Measurements from ENCODE around the gene GIT1. TPM values are rescaled to one million over a fixed set of nuclear protein-coding genes. Genes with fewer than 3 reads are reported as not detected.

Gene GIT1
- total and polyA plus RNA-seq, 2 of the 13 experiments (the other 11 are each of a cell fraction or from before 2014, with no cell fraction given) = 14.2 to 30.8 TPM

DNA sequence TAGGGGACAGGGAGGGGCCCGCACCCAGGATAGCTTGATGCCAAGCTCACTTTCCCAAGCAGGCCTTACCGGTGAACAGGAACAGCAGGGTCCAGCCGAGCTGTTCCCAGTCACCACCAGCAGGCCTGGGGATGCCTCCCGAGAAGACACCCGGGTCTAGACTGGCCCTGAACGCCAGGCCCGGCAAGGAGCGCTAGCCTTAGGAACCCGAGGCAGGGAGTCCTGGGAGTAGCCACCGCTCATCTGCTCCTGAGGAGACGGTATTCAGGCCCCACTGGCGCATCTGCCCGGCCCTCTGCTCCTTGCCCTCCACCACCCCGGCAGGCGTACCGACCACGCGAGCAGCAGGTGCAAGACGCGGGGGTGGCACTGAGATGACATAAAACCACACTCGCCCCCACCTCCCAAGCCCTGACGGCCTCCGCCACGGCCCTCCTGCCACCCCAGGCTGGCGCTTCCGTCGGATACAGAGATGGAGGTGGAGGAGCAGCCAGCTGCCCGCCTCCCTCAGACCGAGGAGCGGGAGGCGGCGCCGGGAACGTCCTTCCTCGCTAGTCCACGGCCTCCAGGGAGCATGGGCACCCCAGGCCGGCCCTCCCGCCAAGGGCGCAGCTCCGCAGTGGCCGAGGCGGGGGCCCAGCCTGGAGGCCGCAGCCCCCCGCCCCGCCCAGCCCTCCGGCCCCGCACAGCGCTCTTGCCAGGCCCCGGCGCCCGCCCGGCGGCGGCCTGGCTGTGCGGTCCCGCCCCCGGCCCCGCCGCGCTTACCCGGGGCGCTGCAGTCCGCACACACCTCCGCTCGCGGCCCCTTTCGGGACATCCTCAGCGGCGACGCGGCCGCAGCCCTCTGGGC, 661 bp downstream of the GIT1 start (continued):
- TF ChIP-seq, protein P1, sequence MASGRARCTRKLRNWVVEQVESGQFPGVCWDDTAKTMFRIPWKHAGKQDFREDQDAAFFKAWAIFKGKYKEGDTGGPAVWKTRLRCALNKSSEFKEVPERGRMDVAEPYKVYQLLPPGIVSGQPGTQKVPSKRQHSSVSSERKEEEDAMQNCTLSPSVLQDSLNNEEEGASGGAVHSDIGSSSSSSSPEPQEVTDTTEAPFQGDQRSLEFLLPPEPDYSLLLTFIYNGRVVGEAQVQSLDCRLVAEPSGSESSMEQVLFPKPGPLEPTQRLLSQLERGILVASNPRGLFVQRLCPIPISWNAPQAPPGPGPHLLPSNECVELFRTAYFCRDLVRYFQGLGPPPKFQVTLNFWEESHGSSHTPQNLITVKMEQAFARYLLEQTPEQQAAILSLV (CRISPR knock-in tag; IDR thresholded peaks at IDR 0.05; ENCODE audit: borderline replicate concordance) = 0 out of 2 replicates have a peak, but pooled peaks have one; percentile 24
- no peak for TF ChIP-seq ZNF251 (CRISPR knock-in tag; IDR thresholded peaks at IDR 0.05)
- peak; percentile 59; the same call in 1 of the 2 replicates for TF ChIP-seq ZNF563 (CRISPR knock-in tag; IDR thresholded peaks at IDR 0.05)
- TF ChIP-seq ZNF296 (CRISPR knock-in tag; conservative IDR thresholded peaks at IDR 0.05) = 0 out of 2 replicates have a peak, but pooled peaks have one; percentile 25
- TF ChIP-seq KLF12 (CRISPR knock-in tag; IDR thresholded peaks at IDR 0.05; ENCODE audit: borderline replicate concordance) = no peak
- no peak for TF ChIP-seq ADNP (CRISPR knock-in tag; IDR thresholded peaks at IDR 0.05)
- 0 out of 2 replicates have a peak, but pooled peaks have one; percentile 26 for TF ChIP-seq MEIS2 (CRISPR knock-in tag; IDR thresholded peaks at IDR 0.05)
- no peak for TF ChIP-seq GFI1 (CRISPR knock-in tag; IDR thresholded peaks at IDR 0.05; ENCODE audit: borderline replicate concordance)
- no peak for TF ChIP-seq MAZ (IDR thresholded peaks at IDR 0.05; ENCODE audit: borderline replicate concordance, low read depth, low read length)
- no peak for TF ChIP-seq MAZ (CRISPR knock-in tag; IDR thresholded peaks at IDR 0.05; ENCODE audit: low read depth)
- TF ChIP-seq DMAP1 (CRISPR knock-in tag; IDR thresholded peaks at IDR 0.05) = 0 out of 2 replicates have a peak, but pooled peaks have one; percentile 35
- no peak for TF ChIP-seq KMT2B (CRISPR knock-in tag; IDR thresholded peaks at IDR 0.05)
- peak; percentile 48 for TF ChIP-seq SAP130 (CRISPR knock-in tag; IDR thresholded peaks at IDR 0.05; ENCODE audit: low read depth)
- TF ChIP-seq HNRNPLL (IDR thresholded peaks at IDR 0.05; ENCODE audit: low read depth, low read length, poor library complexity, severe bottlenecking) = peak; percentile 32
- TF ChIP-seq POLR2G (IDR thresholded peaks at IDR 0.05; ENCODE audit: low read depth, low read length) = no peak
- TF ChIP-seq HIVEP1 (CRISPR knock-in tag; IDR thresholded peaks at IDR 0.05) = 0 out of 2 replicates have a peak, but pooled peaks have one; percentile 50
- TF ChIP-seq, protein P2, sequence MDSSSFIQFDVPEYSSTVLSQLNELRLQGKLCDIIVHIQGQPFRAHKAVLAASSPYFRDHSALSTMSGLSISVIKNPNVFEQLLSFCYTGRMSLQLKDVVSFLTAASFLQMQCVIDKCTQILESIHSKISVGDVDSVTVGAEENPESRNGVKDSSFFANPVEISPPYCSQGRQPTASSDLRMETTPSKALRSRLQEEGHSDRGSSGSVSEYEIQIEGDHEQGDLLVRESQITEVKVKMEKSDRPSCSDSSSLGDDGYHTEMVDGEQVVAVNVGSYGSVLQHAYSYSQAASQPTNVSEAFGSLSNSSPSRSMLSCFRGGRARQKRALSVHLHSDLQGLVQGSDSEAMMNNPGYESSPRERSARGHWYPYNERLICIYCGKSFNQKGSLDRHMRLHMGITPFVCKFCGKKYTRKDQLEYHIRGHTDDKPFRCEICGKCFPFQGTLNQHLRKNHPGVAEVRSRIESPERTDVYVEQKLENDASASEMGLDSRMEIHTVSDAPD (CRISPR knock-in tag; IDR thresholded peaks at IDR 0.05) = no peak
- no peak for TF ChIP-seq CHD4 (IDR thresholded peaks at IDR 0.05; ENCODE audit: borderline replicate concordance, low read length)
- no peak for TF ChIP-seq ZNF709 (CRISPR knock-in tag; IDR thresholded peaks at IDR 0.05)
- TF ChIP-seq, protein P3, sequence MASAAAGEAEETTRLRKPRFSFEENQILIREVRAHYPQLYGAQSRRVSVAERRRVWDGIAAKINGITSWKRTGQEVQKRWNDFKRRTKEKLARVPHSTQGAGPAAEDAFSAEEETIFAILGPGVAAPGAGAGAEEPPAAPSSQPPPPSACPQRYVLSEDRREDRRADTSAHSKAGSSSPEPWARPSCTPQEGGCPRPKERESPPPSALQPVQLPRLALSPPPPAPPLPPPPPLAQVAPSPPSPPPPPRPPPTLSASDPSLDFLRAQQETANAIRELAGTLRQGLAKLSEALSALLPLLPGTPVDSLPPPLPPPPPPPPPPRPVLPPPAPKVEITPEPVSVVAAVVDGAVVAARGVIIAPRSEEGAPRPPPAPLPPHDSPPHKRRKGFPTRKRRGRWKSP (CRISPR knock-in tag; IDR thresholded peaks at IDR 0.05) = no peak
- TF ChIP-seq ZNF235 (CRISPR knock-in tag; IDR thresholded peaks at IDR 0.05; ENCODE audit: borderline replicate concordance) = no peak
- no peak for TF ChIP-seq ZNF253 (CRISPR knock-in tag; IDR thresholded peaks at IDR 0.05; ENCODE audit: borderline replicate concordance)
- no peak for TF ChIP-seq HOXD1 (CRISPR knock-in tag; IDR thresholded peaks at IDR 0.05)
- TF ChIP-seq ZNF792 (CRISPR knock-in tag; IDR thresholded peaks at IDR 0.05) = 0 out of 2 replicates have a peak, but pooled peaks have one; percentile 21
- no peak for TF ChIP-seq SMAD9 (CRISPR knock-in tag; IDR thresholded peaks at IDR 0.05)
- TF ChIP-seq TRIM24 (CRISPR knock-in tag; IDR thresholded peaks at IDR 0.05) = no peak
- TF ChIP-seq ZSCAN29 (CRISPR knock-in tag; conservative IDR thresholded peaks at IDR 0.05) = no peak
- TF ChIP-seq, protein P4, sequence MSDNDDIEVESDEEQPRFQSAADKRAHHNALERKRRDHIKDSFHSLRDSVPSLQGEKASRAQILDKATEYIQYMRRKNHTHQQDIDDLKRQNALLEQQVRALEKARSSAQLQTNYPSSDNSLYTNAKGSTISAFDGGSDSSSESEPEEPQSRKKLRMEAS (IDR thresholded peaks at IDR 0.05) = peak; percentile 38; the same call in 1 of the 2 replicates
- TF ChIP-seq RFXAP (CRISPR knock-in tag; IDR thresholded peaks at IDR 0.05; ENCODE audit: borderline replicate concordance) = no peak
